GM21529 (cell line): Measurements from ENCODE around the gene CPNE2.
A peak's percentile ranks its signal among the peaks of the same experiment; 100 is the strongest.
"Not testable (repeated sequence)": the region's sequence is repeated elsewhere in the genome, so short reads cannot be mapped to it uniquely, and the experiment has no call there.

Source experiments
- ATAC-seq: cut with Tn5 transposase; IDR thresholded peaks from one replicate; pipeline ENCODE4 v1.9.1; 2021; ENCODE audit not compliant: unreplicated experiment

Gene CPNE2

DNA sequence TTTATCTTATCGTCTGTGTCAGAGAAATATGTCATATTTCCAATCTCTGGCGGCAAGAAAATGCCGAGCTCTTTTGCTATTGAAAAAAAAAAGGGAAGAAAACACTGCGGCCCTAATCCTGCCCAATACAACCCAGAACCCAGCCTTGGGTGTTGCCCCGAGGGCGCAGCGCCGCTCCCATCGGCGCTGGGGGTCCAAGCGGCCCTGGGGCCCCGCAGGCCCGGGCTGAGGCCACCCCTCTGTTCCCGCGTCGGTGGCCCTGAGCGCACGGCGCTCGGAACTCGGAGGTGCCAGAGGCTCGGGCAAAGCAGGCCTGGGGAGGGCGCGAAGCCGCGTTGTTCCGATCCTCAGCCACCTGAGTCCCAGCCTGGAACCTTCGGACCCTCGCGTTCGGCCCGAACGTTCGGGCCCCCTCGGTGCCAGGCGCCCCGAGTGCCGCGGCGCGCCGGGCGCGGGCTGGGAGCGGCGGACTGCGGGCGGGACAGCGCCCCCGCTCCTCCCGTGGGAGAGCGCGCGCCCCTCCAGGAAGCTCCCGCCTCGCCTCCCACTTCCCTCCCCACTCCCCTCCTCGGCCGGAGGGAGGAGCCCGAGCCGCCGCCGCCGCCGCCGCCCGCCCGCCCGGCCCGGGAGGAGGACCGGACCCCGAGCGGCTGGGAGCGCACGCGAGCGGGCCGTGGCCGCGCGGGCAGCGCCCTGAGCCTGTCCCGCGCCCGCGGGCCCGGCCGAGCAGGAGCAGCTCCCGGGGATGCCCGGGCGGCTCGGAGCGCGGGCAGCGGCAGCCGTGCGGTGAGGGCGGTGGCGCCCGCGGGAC lies at the start of gene CPNE2:
TSS of gene CPNE2 (plus strand) at position 609 of the 811 bp plus-strand sequence. CDS start 18,160 bp downstream, outside the sequence.
- peak; percentile 51 for ATAC-seq

DNA sequence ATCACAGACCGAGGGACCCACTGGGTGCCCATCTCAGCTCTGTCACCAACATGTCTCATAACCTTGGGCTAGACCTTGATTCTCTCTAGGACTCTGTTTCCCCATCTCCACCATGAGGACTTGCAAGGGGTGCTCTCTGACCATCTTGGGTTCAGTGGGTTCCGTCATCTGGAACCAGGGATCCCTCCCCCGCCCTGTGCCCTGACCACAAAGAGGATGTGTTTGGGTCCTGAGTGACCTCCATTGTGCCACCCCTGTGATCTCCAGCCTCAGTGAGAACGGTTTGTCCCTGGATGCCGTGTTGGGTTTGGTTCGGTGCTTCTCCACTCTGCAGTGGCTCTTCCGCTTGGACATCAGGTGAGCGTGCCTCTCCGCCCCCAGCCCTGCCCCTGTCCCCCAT lies 49.1 kb upstream of the CPNE2 start:
- ATAC-seq, result no peak

DNA sequence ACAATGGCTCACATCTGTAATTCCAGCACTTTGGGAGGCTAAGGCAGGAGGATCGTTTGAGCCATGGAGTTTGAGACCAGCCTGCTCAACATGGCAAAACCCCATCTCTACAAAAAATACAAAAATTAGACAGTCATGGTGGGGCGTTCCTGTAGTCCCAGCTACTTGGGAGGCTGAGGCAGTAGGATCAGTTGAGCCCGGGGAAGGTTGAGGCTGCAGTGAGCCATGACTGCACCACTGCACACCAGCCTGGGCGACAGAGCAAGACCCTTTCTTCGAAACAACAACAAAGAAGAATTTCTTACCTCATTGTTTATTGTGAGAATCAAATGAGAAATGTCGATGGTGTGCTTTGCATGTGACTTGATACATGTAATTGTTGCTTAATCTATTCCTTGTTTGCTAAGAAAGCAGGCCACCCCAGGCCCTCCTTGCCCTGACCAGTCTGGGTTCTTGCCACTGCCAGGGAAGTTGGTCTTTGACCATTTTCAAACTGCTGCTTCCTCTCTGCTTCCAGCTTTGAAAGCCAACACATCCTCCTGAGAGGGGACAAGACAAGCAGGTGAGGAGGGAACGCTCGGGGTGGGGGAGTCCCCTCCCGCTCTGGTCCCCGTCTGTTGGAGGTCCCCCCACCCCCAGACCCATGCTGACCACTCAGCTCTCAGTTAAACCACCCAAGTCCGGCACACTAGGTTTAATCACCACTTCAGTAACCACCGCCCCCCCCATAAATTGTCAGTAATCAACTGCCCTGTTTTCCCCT lies 47.3 kb upstream of the CPNE2 start:
- no peak for ATAC-seq

DNA sequence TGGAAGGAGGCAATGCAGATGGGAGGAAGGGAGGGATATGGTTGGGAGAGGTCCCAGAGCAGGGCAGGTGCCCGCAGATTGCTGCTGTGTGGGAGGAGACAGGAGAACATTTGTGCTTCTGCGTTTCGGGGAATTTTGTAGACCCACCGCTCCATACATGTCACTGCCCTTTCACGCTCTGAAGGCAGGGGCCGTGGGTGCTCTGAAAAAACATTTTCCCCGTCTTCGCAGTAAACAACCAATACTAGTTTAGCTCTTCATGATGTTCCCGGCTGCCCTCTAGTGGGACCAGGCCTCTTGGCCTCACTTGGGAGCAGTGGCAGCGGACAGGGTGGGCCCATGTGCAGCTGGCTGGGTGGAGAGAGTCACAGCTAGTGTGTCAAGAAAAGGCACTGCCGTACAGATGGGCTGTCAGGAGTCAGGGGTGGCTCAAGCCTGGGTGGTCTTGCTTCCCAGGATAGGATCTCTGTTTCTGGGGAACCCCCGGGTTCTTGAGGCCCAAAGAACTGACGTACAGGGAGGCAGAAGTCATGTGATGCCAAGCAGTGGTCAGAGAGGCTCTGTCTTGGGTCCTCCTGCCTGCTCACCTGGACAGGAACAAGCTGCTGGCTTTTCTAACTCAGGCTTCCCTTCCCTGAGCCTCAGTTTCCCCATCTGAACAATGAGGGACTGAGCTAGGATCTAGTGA lies 46.5 kb upstream of the CPNE2 start:
- no peak for ATAC-seq

DNA sequence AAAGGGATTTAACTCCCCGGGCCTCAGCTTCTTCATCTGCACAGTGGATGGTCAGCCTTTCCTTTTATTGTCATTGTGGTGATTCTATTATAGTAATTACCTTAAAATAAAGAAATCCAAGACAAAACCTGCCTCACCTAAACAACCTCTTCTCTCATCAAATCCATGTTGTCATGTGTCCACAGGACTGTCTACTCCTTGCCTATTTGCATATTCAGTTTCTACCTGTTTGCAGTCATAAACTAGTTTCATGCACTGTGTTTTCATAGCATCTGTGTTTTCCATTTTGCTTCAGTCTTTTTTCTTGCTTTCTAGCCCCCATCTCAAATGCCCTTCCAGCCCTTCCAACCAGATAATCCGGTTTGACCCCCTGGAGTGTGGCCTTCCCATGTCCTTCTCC lies 44.3 kb upstream of the CPNE2 start:
- no peak for ATAC-seq

DNA sequence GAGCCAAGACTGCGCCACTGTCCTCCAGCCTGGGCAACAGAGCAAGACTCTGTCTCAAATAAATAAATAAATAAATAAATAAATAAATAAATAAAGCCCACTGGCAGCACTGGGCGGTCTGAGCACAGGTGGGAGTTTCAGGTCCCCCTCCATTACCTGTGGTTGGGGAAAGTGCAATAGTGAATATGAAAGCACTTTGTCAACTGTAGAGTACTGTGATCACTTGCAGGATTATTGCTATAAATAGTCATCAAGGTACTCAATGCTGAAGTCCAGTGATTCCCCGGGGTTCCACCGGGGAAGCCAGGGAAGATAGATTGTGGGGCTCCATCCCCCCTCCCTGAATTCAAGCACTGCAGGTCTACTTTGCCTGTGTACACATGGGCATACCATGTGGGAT lies 42.7 kb upstream of the CPNE2 start:
- peak; percentile 54 for ATAC-seq

DNA sequence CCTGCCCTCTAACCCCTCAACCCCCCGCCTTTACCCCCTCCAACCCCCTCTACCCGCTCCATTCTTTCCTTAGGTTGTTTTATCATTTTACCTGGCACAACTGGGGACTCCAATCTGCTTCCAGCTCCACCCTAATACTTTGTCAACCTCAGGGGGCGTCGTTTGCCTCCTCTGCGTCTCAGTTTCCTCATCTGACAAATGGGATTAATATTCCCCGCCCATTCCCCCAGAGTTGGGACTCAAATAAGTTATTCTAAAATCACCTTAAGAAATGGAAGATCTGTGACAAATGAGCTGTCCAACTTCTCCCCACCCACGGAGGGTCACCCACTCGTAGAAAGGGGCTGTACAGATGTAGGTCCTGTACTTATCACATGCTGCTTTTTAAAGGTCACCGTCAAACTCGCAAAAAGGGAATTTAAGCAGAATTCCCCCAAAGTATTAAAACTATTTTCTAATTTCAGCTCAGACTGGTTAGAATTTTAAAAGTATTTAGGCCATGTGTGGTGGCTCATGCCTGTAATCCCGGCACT lies 40.6 kb upstream of the CPNE2 start:
- ATAC-seq, result no peak

DNA sequence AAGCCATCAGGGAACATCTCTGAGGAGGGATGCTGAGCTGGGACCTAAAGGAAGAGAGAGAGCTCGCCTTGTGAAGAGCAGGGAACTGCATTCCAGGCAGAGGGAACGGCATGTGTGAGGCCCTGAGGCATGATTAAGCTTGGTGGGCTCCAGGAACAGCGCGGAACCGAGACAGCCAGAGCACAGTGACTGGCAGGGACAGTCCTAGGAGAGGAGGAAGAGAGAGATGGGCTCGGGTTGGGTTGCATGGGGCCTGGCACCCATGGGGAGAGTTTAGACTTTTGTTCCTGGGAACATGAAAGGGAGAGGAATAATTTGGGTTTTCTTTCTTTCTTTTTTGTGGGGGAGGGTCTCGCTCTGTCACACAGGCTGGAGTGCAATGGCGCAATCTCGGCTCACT lies 39.2 kb upstream of the CPNE2 start:
- no peak for ATAC-seq

DNA sequence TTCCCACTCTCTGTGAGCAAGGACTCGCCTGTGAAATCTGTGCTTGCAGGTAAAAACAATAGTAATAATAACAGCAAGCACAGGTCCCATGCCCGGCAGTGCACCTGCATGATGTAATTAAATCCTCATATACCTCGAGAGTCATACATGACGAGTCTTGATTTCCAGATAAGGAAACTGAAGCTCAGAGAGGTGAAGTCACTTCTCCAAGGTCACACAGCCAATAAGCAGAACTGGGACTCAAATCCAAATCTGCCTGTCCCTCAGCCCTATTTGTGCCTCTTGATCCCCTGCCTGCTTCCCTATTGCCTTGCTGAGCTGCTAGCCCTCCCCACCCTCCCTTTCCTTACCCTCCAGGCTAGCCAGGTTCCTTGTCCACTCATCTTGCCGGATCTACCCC lies 38.0 kb upstream of the CPNE2 start:
- no peak for ATAC-seq

DNA sequence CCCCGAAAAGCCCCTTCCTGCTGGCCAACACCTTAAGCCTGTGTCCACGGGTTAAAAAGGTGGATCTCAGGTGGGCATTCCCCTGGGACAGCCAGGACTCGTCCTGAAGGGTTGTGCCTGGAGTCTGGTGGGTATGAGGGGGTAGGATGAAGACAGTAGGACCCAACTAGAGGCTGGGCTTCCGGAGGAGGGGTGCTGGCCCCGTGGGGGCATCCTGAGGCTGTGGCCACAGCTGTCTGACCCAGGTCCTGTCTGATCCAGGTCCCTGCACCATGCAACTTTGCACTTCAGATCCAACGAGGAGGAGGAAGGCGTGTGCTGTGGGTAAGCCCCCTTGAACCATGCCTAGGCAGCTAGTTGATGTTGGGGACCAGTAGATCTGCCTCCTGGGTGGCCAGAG lies 37.6 kb upstream of the CPNE2 start:
- no peak for ATAC-seq

DNA sequence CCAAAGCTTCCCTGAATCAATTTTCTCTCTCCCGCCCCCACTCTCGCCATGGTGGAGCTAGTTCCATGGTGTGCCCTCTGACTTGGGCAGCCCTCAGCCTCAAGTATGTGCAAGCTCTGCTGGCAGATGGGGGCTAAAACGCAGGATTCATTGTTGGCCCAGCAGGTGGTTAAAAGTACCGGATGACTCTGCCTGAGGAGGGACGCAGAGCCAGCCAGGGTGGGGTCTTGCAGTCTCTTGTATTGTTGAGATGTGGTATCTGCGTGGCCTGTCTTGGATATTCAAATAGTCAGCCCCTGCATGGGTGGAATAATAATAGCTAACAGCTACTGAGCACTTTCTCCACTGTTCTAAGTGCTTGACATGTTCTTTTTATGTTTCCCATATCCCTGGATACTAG lies 36.7 kb upstream of the CPNE2 start:
- no peak for ATAC-seq

DNA sequence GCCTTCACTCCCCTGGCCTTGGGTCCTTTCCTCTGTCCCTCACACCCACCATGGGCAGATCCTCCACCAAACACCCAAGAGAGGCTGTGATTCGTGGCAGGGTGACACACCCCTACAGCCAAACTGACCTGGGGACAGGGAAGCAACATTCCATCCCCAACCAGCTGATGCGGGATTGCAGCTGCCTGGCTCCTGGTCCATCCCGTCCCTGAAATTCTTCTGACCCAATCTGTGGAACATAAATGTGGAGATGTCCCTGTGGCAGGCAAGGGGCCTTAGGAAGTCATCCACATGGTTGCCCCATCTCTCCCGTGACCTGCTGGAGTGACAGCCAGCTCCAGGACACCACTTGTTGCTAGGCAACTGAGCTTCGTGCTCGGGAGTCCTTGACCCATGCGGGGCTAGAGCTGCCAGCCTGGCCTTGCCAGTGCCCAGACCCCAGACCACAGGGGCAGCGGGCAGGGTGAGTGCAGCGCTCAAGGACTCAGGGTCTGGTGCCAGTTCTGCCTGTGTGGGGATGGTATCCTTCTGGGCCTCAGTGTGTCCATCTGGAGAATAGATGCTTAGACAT lies 34.0 kb upstream of the CPNE2 start:
- no peak for ATAC-seq

DNA sequence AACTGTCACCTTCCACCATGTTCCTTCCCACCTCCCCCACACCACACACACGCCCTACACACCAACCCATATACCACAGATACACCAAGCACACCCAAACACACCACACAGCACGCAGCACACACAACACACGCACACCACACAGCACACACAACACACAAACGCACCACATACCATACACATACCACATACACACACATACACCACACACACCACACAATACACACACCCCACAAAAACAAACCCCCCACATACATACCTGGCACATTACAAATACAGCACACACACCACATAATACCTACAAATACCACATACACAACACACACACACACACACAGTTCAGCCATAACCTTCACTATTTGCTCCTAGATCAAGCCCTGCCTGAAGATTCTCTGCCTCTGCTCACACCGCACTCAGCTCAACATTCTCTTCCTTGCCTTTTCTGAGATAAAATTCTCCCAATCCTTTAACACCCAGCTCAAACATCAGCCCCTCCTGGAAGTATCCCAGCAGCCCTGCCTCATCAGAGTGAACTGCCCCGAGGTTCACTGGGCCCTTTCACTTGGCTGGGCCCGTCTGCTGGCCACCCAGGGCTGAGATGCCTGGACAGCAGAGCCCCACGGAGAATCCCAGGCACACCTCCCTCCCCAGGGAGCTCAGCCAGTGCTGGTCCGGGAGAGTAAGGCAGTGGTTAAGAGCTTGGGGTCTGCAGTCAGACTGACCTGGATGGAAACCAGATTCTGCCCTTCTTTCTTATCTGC lies 31.9 kb upstream of the CPNE2 start:
- ATAC-seq, result no peak

DNA sequence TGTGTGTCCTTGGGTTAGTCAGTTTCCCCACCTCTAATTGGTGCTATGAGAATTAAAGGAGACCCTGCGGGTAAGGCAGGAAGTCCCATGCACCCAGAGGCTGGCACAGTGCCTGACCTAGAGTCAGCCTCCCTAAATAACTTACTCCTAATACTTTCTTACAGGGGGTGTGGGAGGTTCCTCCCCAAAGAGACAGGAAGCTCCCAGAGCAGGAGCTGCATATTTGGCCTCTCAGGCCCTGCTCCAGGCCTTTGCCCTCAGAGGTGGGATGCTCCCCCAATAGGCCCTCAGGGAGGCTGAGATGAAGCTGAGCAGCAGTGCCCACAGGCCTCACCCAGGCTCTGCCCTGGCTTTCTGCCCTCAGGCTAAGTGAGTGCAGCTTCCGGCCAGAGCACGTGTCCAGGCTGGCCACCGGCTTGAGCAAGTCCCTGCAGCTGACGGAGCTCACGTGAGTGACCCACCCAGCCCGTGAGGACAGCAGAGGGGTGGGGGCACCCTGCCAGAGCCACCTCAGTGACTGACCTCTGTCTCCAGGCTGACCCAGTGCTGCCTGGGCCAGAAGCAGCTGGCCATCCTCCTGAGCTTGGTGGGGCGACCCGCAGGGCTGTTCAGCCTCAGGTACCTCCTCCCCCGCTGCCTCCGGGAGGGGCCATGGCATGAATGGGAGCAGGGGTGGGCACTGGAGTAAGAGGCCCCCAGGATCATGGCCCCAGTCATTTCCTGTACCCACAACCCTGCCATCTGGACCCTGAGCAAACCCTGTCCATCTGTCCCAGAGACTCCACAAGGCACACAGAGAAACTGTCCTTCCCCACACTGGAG lies 31.1 kb upstream of the CPNE2 start:
- no peak for ATAC-seq

DNA sequence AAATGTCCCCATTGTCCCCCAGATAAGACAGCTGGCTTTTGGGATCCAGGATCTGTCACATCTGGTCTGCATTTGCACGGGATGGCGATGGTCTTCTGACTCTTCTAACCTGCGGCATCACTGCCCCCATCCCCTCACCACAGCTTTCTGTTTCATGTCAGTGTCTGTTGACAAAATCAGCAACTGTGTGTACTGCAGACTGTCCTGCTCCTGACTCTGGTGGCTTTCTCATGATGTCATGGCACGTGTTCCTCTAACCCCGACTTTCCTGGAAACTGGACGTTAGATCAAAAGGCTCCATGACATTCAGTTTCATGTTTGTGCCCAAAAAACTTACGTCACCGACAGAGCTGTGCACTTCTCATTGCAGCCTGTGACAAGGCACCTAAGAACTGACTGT lies 30.1 kb upstream of the CPNE2 start:
- no peak for ATAC-seq

DNA sequence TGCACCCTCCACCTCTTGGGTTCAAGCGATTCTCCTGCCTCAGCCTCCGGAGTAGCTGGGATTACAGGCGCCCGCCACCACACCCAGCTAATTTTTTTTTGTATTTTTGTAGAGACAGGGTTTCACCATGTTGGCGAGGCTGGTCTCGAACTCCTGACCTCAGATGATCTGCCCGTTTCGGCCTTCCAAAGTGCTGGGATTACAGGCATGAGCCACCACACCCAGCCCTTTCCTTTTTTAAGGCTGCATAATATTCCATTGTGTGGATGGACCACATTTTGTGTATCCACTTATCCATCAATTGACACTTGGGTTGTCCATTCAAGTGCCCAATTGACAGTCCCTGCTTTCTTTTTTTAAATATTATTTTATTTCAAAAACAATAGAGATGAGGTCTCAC lies 29.2 kb upstream of the CPNE2 start:
- ATAC-seq, result not testable (repeated sequence)

DNA sequence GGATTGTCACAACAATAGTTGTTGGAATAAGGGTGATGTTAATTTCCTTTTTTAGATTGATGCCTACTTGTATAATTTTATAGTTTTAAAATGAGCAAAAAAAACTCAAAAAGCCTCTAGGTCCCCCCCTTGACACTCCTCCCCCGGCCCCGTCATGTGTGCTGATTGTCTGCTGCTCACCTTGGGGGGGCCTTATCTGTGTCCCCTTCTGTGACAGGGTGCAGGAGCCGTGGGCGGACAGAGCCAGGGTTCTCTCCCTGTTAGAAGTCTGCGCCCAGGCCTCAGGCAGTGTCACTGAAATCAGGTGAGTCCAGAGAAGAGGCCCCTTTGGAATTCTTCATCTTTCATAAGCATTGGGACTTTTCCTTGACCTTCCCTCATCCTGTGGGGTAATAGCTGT lies 27.4 kb upstream of the CPNE2 start:
- ATAC-seq, result no peak

DNA sequence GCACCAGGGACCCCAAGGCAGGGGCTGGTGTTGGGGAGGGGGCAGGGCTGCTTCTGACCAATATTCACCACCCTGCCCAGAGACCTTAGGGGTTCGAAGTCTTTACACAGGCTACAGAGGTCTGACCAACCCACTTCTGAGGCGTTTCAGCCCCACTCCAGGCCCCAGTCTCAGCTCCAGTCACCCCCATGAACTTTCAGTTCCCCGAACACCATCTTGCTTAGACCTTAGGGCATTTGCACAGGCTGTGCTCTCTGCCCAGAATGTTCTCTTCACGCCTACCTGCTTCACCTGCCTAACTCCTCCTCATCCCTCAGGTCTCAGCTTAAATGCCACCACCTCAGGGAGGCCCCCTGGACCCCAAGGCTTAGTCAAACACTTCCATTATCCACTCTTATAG lies 25.8 kb upstream of the CPNE2 start:
- no peak for ATAC-seq

DNA sequence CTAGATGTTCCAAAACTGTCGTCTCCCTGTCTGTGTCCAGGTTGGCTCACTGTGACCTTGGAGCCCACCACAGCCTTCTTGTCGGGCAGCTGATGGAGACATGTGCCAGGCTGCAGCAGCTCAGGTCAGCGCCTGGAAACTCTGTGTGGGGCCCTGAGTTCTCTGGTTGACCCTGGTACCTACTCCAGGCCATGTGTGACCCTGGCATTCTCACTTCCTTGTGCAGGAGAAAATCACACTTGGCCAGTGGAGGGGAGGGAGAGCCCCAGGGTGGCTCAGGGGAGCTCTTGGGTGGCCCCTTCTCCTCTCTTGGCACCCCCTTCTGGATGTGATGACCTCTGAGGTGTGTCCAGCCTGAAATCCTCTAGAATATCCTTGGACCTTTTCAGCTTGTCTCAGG lies 25.0 kb upstream of the CPNE2 start:
- no peak for ATAC-seq

DNA sequence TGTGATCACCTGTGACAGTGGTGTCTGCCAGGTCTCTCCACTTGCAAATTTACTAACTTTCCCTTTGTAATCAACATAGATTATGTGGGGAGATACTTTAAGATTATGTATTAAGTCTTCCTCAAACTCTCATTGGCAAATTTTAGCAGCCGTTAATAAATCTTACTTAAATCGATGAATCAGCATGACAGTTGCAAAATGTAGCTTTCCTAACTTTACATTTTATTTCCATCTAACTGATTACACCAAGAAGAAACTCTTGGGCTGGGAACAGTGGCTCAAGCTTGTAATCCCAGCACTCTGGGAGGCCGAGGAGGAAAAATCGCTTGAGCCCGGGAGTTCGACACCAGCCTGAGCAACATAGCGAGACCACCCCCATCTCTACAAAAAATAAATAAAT lies 23.3 kb upstream of the CPNE2 start:
- ATAC-seq, result no peak
